ENCODE measurements around the gene IFNA7.
"Not testable (repeated sequence)": the region's sequence is repeated elsewhere in the genome, so short reads cannot be mapped to it uniquely, and the experiment has no call there.

The IFNA7 gene

GRCh38 chr9:21174671-21175070 is 27.3 kb downstream of the IFNA7 start:
- no peak for DNase-seq

- DNase-seq = no peak
These were observed 29.8 kb downstream of the IFNA7 start for GRCh38 chr9:21172156-21172555.

GRCh38 chr9:21171351-21171750 is 30.7 kb downstream of the IFNA7 start:
- no peak for DNase-seq

GRCh38 chr9:21166560-21166959 is 35.4 kb downstream of the IFNA7 start, which contains the start of gene IFNA21:
Gene IFNA21 (minus strand): TSS chr9:21166660. CDS start chr9:21166612, 48 bp downstream.
- DNase-seq = not testable (repeated sequence)

GRCh38 chr9:21165516-21165915 is 36.5 kb downstream of the IFNA7 start:
- no peak for DNase-seq

GRCh38 chr9:21160178-21160577 is 41.8 kb downstream of the IFNA7 start:
- DNase-seq = no peak

- DNase-seq = no peak
These were observed 46.5 kb downstream of the IFNA7 start for GRCh38 chr9:21155501-21155900.

- no peak for DNase-seq
These were observed 47.9 kb downstream of the IFNA7 start for GRCh38 chr9:21154018-21154608.

GRCh38 chr9:21153336-21154017 is 48.5 kb downstream of the IFNA7 start:
- no peak for DNase-seq

Measured in stimulated activated naive CD4-positive, alpha-beta T cell treated with Interleukin-2 at 50 U/mL for 16 hours (primary cell).